Activated T-cell treated with anti-CD3 and anti-CD28 coated beads for 4 hours (primary cell): ENCODE results near the gene FXN.

Source experiments
- DNase-seq: peaks from one replicate; pipeline ENCODE4 v3.0.0-alpha.2; 2020

Gene FXN

GRCh38 chr9:69145144-69145715 lies 109.7 kb downstream of the FXN start:
- DNase-seq: no peak

- no peak for DNase-seq
These were observed 111.7 kb downstream of the FXN start for GRCh38 chr9:69147041-69147834.

GRCh38 chr9:69149321-69149807 lies 113.8 kb downstream of the FXN start:
- no peak for DNase-seq
